Keratinocyte (primary cell): ENCODE data around the gene TENT4A. TPM values are rescaled to one million over a fixed set of nuclear protein-coding genes. Genes with fewer than 3 reads are reported as not detected.

Source experiments
- DNase-seq: peaks from one replicate; pipeline ENCODE4 v3.0.0-alpha.2; 2011; ENCODE audit warnings: low read depth, missing footprints, low spot score
- FAIRE-seq: peaks from 2 replicates; lab custom pipeline; 2011; peaks lifted over from hg19 to GRCh38; lab: Jason Lieb, UNC
- H2AFZ ChIP-seq: 2 replicates; pipeline ENCODE4 v1.6.0; 2012; ENCODE audit warnings: low read length, control low read depth, inconsistent platforms; ENCODE audit not compliant: control insufficient read depth
- H3K27ac ChIP-seq: 2 replicates; pipeline ENCODE4 v1.5.1; 2011; ENCODE audit warnings: low read length; ENCODE audit not compliant: control insufficient read depth, insufficient read depth
- H3K27me3 ChIP-seq: 3 replicates; pipeline ENCODE4 v1.6.0; 2011; ENCODE audit warnings: low read length; ENCODE audit not compliant: control insufficient read depth, insufficient read depth; ENCODE audit errors: extremely low read depth
- H3K36me3 ChIP-seq, 2 experiments: 2 replicates in 1 of 2; 3 replicates in 1 of 2; pipeline ENCODE4 v1.5.1; 2011; ENCODE audit warnings: low read length in 2 of 2, mild to moderate bottlenecking in 1 of 2; ENCODE audit not compliant: control insufficient read depth in 2 of 2, insufficient read depth in 2 of 2; ENCODE audit errors: extremely low read depth in 1 of 2
- H3K4me1 ChIP-seq: 3 replicates; pipeline ENCODE4 v1.5.1; 2011; ENCODE audit warnings: low read length; ENCODE audit not compliant: control insufficient read depth, insufficient read depth; ENCODE audit errors: extremely low read depth
- H3K4me2 ChIP-seq: 3 replicates; pipeline ENCODE4 v1.6.0; 2011; ENCODE audit warnings: low read depth, low read length; ENCODE audit not compliant: control insufficient read depth, insufficient read depth; ENCODE audit errors: extremely low read depth
- H3K4me3 ChIP-seq, 3 experiments: fragments of 200-600 bp in 1 of 3; sonication (generic) in 1 of 3; 2 replicates in 2 of 3; 3 replicates in 1 of 3; pipeline ENCODE4 v1.5.1; 2011 to 2016; ENCODE audit warnings: low read length in 3 of 3, mild to moderate bottlenecking in 3 of 3, control low read depth in 2 of 3, inconsistent platforms in 1 of 3, low read depth in 1 of 3, mixed read lengths in 1 of 3, mixed run types in 1 of 3, moderate library complexity in 1 of 3; ENCODE audit not compliant: control insufficient read depth in 2 of 3, insufficient read depth in 2 of 3; ENCODE audit errors: extremely low read depth in 1 of 3
- H3K79me2 ChIP-seq: 2 replicates; pipeline ENCODE4 v1.6.0; 2012; ENCODE audit warnings: low read length; ENCODE audit not compliant: control insufficient read depth, insufficient read depth
- H3K9ac ChIP-seq: 3 replicates; pipeline ENCODE4 v1.6.0; 2011; ENCODE audit warnings: low read length; ENCODE audit not compliant: control insufficient read depth, insufficient read depth; ENCODE audit errors: extremely low read depth
- H3K9me1 ChIP-seq: 3 replicates; pipeline ENCODE4 v1.6.0; 2011; ENCODE audit warnings: low read length; ENCODE audit not compliant: control insufficient read depth, insufficient read depth; ENCODE audit errors: extremely low read depth
- H3K9me3 ChIP-seq: 2 replicates; pipeline ENCODE4 v1.5.1; 2012; ENCODE audit warnings: low read depth, low read length; ENCODE audit not compliant: control insufficient read depth
- H4K20me1 ChIP-seq: 3 replicates; pipeline ENCODE4 v1.6.0; 2011; ENCODE audit warnings: low read length; ENCODE audit not compliant: control insufficient read depth, insufficient read depth; ENCODE audit errors: extremely low read depth
- EZH2 ChIP-seq: IDR thresholded peaks from one replicate; pipeline ENCODE4 v1.6.1; 2012; ENCODE audit warnings: inconsistent platforms, mild to moderate bottlenecking, low read length, moderate library complexity
- dilution Hi-C: fragments of 300-500 bp; cut with MboI; formaldehyde crosslinking; loops from one replicate; pipeline ENCODE4 v1.7.0; 2020; ENCODE audit warnings: low sequenced_read_pairs; ENCODE audit not compliant: extremely low pct_ligation_motif_present
- polyA plus RNA-seq, 5 experiments: library from polyadenylated mRNA; depleted of rRNA in 3 of 5; stranded (reverse) in 3 of 5; stranded (forward) in 1 of 5; unstranded in 1 of 5; fragments of >200 nt; gene quantifications; 1 replicate in 1 of 5; 2 replicates in 3 of 5; 3 replicates in 1 of 5; pipeline versions ENCODE4 v1.2.1 to v1.2.3, GENCODE V29; 2011 to 2012; ENCODE audit warnings: missing spikeins in 2 of 5, low read depth in 1 of 5, low replicate concordance in 1 of 5
- TF ChIP-seq, protein P1 (sequence below), 3 experiments: IDR thresholded peaks in 1 of 3; conservative IDR thresholded peaks in 1 of 3; optimal IDR thresholded peaks in 1 of 3; 2 replicates in 2 of 3; 3 replicates in 1 of 3; pipeline versions ENCODE3 to v1.5.1; 2011; ENCODE audit warnings: low read length in 3 of 3, mild to moderate bottlenecking in 3 of 3, moderate library complexity in 2 of 3, control low read depth in 1 of 3, inconsistent platforms in 1 of 3; ENCODE audit not compliant: insufficient read depth in 2 of 3; ENCODE audit errors: extremely low read depth in 1 of 3

Gene TENT4A
- polyA plus RNA-seq, 1 donor (not counting 4 experiments of a cell fraction or from before 2014, with no cell fraction given): 5.9 TPM

DNA sequence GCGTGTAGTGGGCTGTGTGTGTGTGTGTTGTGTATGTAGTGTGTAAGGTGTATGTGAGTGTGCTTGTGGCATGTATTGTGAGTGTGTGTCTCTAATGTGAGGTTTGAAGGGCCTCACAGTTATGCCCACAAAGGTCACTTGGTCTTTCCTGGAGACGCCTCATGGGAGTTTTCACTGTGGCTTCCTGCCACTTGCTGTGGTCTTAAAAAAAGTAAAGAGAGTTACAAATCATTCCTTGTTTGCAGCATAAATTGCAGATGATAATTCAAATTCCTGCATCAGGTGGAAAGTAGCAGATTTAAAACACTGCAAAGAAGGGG is 72.6 kb downstream of the TENT4A start:
- Histone ChIP-seq H3K4me2 (no peak overlapping the region), H3K36me3 (no peaks in the 10 kb centered on the region), H3K4me1 (no peaks in the 10 kb centered on the region), H3K9ac (no peak overlapping the region), H3K9me1 (no peaks in the 10 kb centered on the region), H3K9me3 (peaks cover under 1% of the 10 kb centered on the region), H2AFZ (no peak overlapping the region), H4K20me1 (no peaks in the 10 kb centered on the region), H3K27ac (no peak overlapping the region), H3K4me3 (no peak overlapping the region), H3K27me3 (no peaks in the 10 kb centered on the region), H3K79me2 (no peaks in the 10 kb centered on the region)
- dilution Hi-C loops: no loop called here
- FAIRE-seq: no peak
- TF ChIP-seq, protein P1, sequence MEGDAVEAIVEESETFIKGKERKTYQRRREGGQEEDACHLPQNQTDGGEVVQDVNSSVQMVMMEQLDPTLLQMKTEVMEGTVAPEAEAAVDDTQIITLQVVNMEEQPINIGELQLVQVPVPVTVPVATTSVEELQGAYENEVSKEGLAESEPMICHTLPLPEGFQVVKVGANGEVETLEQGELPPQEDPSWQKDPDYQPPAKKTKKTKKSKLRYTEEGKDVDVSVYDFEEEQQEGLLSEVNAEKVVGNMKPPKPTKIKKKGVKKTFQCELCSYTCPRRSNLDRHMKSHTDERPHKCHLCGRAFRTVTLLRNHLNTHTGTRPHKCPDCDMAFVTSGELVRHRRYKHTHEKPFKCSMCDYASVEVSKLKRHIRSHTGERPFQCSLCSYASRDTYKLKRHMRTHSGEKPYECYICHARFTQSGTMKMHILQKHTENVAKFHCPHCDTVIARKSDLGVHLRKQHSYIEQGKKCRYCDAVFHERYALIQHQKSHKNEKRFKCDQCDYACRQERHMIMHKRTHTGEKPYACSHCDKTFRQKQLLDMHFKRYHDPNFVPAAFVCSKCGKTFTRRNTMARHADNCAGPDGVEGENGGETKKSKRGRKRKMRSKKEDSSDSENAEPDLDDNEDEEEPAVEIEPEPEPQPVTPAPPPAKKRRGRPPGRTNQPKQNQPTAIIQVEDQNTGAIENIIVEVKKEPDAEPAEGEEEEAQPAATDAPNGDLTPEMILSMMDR (optimal IDR thresholded peaks at IDR 0.05 in 1 of 3, IDR thresholded peaks at IDR 0.05 in 1 of 3, conservative IDR thresholded peaks at IDR 0.05 in 1 of 3; ENCODE audit: extremely low read depth in 1 of 3, insufficient read depth in 2 of 3, low read length in 3 of 3): no peak
- TF ChIP-seq EZH2: no peak
- DNase-seq: no peak

DNA sequence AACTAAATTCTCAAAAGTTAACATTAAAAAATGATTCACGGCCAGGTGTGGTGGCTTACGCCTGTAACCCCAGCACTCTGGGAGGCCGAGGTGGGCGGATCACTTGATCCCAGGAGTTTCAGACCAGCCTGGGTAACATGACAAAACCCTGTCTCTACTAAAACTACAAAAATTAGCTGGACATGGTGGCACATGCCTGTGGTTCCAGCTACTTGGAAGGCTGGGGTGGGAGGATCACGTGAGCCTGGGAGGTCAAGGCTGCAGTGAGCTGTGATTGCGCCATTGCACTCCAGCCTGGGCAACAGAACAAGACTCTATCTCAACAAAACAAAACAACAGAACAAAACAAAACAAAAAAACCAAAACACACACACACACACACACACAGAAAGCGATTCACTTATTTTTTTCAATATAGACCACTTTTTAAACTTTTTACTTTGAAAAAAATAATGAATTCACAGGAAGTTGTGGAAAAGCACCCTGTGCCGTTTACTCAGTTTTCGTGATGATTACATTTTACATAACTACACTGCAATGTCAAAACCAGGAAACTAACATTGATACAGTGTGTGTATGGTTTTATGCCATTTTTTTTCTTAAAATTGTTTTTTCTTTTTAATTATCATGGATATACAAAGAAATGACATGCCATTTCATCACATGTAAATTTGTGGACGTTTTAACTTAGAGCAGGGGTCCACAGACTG is 73.7 kb downstream of the TENT4A start:
- no peak for DNase-seq
- Histone ChIP-seq H3K36me3 (no peaks in the 10 kb centered on the region), H3K9me3 (no peaks in the 10 kb centered on the region), H3K4me2 (no peak overlapping the region), H3K4me3 (no peak overlapping the region), H4K20me1 (no peaks in the 10 kb centered on the region), H2AFZ (no peak overlapping the region), H3K4me1 (no peaks in the 10 kb centered on the region), H3K79me2 (no peaks in the 10 kb centered on the region), H3K27ac (no peak overlapping the region), H3K27me3 (no peaks in the 10 kb centered on the region), H3K9me1 (no peaks in the 10 kb centered on the region), H3K9ac (no peak overlapping the region)
- TF ChIP-seq, protein P1 (optimal IDR thresholded peaks at IDR 0.05 in 1 of 3, IDR thresholded peaks at IDR 0.05 in 1 of 3, conservative IDR thresholded peaks at IDR 0.05 in 1 of 3; ENCODE audit: extremely low read depth in 1 of 3, insufficient read depth in 2 of 3, low read length in 3 of 3): no peak
- FAIRE-seq: no peak
- dilution Hi-C loops: no loop called here
